ENCODE measurements around the gene CRTC2. TPM values are rescaled to one million over a fixed set of nuclear protein-coding genes. Genes with fewer than 3 reads are reported as not detected.
A peak's percentile ranks its signal among the peaks of the same experiment; 100 is the strongest.
"Not testable (repeated sequence)": the region's sequence is repeated elsewhere in the genome, so short reads cannot be mapped to it uniquely, and the experiment has no call there.

The CRTC2 gene
- 10 to 100 TPM; 12.5 to 20.4 (median 17.6) TPM for total RNA-seq

GRCh38 chr1:153958111-153958960 is at the start of gene CRTC2:
CRTC2 (minus strand) TSS chr1:153958612; CDS start chr1:153958497, 115 bp downstream.
- peak within 1 kb of the TSS; percentile 80 to 95 (median 91) for H3K4me3 ChIP-seq
- peaks cover 56 to 84% (median 71%) of the 10 kb centered on the region in 4 donors for H3K4me1 ChIP-seq
- H3K27ac ChIP-seq (replicated peaks in 1 of 4) = peak within 1 kb of the TSS; percentile 91 to 96 (median 95)
- H3K27me3 ChIP-seq = no peaks in the 10 kb centered on the region
- DNase-seq (ENCODE audit: extremely low spot score) = peak; percentile 100
- peak; percentile 53 for TF ChIP-seq POLR2A (IDR thresholded peaks at IDR 0.05; ENCODE audit: low read depth)
- TF ChIP-seq CTCF (IDR thresholded peaks at IDR 0.05) = no peak
- peak; percentile 89 to 92 for TF ChIP-seq POLR2AphosphoS5 (IDR thresholded peaks at IDR 0.05)
- no peak for TF ChIP-seq EP300 (IDR thresholded peaks at IDR 0.05)
- intact Hi-C loops (cut with DNase I) = no loop called here
- no peaks in the 10 kb centered on the region for H3K9me3 ChIP-seq
- H3K36me3 ChIP-seq = peaks cover 5 to 37% (median 35%) of the 10 kb centered on the region in 4 donors
- WGBS = under 1% methylated on average over 49 of the region's 75 CpGs

GRCh38 chr1:154006136-154006535 is 47.7 kb upstream of the CRTC2 start:
- no peak overlapping the region for H3K4me3 ChIP-seq
- no peaks in the 10 kb centered on the region for H3K9me3 ChIP-seq
- no peak overlapping the region for H3K27ac ChIP-seq (replicated peaks in 1 of 4)
- WGBS = 88% methylated on average over 3 of the region's 3 CpGs
- TF ChIP-seq POLR2AphosphoS5 (IDR thresholded peaks at IDR 0.05) = no peak
- TF ChIP-seq POLR2A (IDR thresholded peaks at IDR 0.05; ENCODE audit: low read depth) = no peak
- no peak for TF ChIP-seq EP300 (IDR thresholded peaks at IDR 0.05)
- no peaks in the 10 kb centered on the region for H3K27me3 ChIP-seq
- no peak for DNase-seq (ENCODE audit: extremely low spot score)
- H3K4me1 ChIP-seq = no peaks in the 10 kb centered on the region
- no peaks in the 10 kb centered on the region for H3K36me3 ChIP-seq
- intact Hi-C loops (cut with DNase I) = no loop called here

GRCh38 chr1:154000420-154000819 is 42.0 kb upstream of the CRTC2 start:
- 79% methylated on average over 4 of the region's 4 CpGs for WGBS
- intact Hi-C loops (cut with DNase I) = no loop called here
- Histone ChIP-seq H3K4me1 (peaks cover 0 to 1% (median under 1%) of the 10 kb centered on the region in 4 donors), H3K9me3 (no peaks in the 10 kb centered on the region), H3K27ac (replicated peaks in 1 of 4) (no peak overlapping the region), H3K36me3 (peaks cover 0 to 8% (median 3%) of the 10 kb centered on the region in 4 donors), H3K4me3 (no peak overlapping the region), H3K27me3 (no peaks in the 10 kb centered on the region)
- TF ChIP-seq POLR2AphosphoS5 (IDR thresholded peaks at IDR 0.05) (no peak), POLR2A (IDR thresholded peaks at IDR 0.05; ENCODE audit: low read depth) (no peak), EP300 (IDR thresholded peaks at IDR 0.05) (no peak), CTCF (IDR thresholded peaks at IDR 0.05) (no peak)
- no peak for DNase-seq (ENCODE audit: extremely low spot score)

- H3K27ac ChIP-seq (replicated peaks in 1 of 4); H3K9me3 ChIP-seq; intact Hi-C loops (cut with DNase I); H3K27me3 ChIP-seq; H3K4me3 ChIP-seq; DNase-seq (ENCODE audit: extremely low spot score): not testable (repeated sequence)
- peaks cover 18 to 32% (median 29%) of the 10 kb centered on the region in 4 donors for H3K4me1 ChIP-seq
- peaks cover 23 to 44% (median 38%) of the 10 kb centered on the region in 4 donors for H3K36me3 ChIP-seq
- WGBS = 97% methylated on average over 10 of the region's 10 CpGs
These were observed 38.5 kb upstream of the CRTC2 start for GRCh38 chr1:153996882-153997281.

- no peak overlapping the region for H3K27ac ChIP-seq (replicated peaks in 1 of 4)
- H3K9me3 ChIP-seq = no peaks in the 10 kb centered on the region
- no peak overlapping the region for H3K4me3 ChIP-seq
- TF ChIP-seq CTCF (IDR thresholded peaks at IDR 0.05) (no peak), POLR2AphosphoS5 (IDR thresholded peaks at IDR 0.05) (no peak), EP300 (IDR thresholded peaks at IDR 0.05) (no peak), POLR2A (IDR thresholded peaks at IDR 0.05; ENCODE audit: low read depth) (no peak)
- H3K27me3 ChIP-seq = no peaks in the 10 kb centered on the region
- peaks cover 25 to 40% (median 37%) of the 10 kb centered on the region in 4 donors for H3K4me1 ChIP-seq
- WGBS = 92% methylated on average over 11 of the region's 11 CpGs
- no peak for DNase-seq (ENCODE audit: extremely low spot score)
- intact Hi-C loops (cut with DNase I) = no loop called here
- peaks cover 24 to 47% (median 42%) of the 10 kb centered on the region in 4 donors for H3K36me3 ChIP-seq
These were observed 37.2 kb upstream of the CRTC2 start for GRCh38 chr1:153995640-153996039.

Measured in esophagus muscularis mucosa (tissue), 4 donors.